GM19452 (cell line): ENCODE data around the gene CACNA1I.

Experiments
- ATAC-seq: cut with Tn5 transposase; IDR thresholded peaks from one replicate; pipeline ENCODE4 v1.9.1; 2021; ENCODE audit not compliant: unreplicated experiment

Gene CACNA1I

DNA sequence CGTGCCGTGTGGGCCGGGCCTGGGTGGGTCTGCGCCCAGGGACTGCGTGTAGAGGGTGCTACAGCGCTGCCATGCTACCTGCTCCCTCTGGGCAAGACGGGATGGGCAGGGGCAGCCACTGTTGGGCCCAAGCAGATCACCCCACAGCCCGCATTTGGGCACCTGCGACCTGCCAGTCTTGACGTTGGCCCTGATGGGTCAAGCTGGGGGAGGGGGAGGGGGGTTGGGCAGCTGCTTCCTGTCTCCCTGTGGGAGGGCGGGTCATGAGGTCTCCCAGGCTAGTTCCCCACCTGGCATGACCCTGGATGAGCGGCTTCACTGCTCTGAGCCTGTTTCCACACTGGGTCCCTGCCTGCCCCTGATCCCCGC, 35.2 kb upstream of the CACNA1I start:
- no peak for ATAC-seq

DNA sequence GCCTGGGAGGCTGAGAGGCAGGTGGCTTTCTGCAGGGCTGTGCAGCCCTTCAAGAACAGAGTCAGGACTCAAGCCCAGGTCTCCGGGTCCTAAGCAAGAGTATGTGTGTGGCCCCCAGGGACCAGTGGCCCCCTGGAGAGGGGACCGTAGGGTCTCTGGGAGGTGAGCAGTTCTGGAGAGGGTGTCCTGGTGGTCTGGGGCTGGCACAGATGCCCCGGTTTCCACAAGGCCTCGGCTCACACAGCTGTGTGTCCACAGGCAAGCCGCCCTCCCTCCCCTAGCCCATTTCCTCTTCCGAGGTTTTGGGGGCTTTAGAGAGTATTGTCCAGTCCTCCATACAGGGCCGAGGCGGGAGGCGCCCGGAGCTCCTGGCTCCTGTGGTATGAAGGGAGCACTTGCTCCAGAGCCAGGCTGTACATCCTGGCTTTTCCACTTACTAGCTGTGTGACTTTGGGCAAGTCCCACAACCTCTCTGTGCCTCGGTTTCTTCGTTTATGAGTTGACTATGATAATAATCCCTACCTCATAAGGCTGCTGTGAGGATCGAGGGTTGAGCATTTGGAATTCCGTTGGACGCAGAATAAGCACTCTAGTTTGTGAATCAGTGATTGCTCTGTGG, 34.6 kb upstream of the CACNA1I start:
- no peak for ATAC-seq

GRCh38 chr22:39536711-39537110, 33.8 kb upstream of the CACNA1I start:
- no peak for ATAC-seq

DNA sequence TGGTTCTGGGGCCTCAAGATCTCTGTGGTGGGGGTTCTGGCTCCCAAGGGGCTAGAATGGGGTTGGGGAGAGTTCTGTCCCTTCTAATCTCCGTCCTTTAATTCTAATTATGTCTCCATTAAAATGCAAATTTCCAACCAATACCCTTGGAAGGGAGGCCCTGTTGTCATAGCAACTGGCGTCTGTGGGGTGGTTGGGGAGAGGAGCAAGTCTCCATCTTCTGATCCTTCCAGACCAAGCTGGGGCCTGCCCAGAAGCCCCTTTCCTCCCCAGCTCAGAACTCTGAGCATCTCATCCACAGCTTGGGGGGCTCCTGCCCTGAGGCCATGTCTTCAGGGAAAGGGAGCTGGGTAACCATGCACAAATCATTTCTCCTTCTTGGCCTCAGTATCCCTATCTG, 32.6 kb upstream of the CACNA1I start:
- no peak for ATAC-seq

DNA sequence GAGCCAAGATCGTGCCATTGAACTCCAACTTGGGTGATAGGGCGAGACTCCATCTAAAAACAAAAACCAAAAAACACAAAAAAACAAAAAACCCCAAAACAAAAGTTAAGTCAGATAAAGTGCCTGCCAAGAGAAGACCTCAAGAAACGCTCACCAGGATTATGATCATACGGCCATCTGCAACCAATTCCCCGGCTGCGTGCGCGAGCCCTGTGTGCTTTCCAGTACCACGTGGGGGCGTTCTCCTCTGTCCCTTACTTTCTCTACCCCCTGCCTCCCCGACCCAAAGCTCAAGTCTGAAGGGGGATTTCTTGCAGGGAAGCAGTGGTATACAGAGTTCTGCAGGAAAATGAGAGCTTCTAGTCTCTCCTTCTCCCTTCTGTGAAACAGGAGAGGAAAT, 27.5 kb upstream of the CACNA1I start:
- no peak for ATAC-seq

DNA sequence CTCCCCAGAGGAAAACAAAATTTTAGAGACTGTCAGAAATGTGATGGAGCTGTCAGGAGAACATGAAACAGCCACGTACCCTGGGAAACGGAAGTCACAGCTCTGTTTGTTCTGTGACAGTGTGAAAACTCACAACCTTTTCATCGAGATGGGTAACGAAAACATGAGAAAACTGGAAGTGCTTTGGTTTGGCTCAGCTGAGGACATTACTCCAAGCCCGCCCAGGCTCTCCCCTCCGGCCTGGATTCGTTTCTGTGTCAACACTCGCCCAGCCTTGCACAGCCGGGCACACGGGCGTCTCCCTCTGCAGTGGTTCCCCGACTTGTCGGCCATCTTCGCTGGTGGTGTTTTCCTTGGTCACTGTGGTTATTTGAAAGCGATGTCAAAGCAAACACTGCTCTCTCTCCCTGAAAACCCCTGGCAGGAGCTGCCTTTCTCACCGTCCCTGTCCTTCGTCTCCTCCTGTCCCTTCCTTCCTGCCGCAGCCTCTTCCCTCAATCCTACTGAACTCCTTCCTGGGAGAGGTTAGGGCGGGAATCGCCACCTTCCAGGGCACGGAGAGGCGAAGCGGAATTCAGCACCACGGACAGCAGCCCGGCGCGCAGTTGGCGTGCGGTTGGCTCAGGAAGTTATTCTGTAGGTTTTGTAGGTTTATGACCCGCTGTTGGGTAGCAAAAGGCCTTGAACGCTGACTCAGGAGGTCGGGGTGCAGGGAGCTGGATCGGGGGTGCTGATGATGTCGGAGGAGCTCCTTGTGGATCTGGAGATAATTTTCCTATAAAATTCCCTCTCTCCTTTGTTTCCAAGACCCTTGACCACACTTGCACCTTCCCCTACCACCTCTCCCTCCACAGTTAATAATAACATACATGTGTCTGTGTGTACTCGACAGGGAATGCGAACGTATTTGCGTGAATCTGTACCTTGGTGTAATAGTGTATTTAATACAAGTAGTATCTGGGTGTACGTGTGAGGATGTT, 24.9 kb upstream of the CACNA1I start:
- ATAC-seq, result no peak

DNA sequence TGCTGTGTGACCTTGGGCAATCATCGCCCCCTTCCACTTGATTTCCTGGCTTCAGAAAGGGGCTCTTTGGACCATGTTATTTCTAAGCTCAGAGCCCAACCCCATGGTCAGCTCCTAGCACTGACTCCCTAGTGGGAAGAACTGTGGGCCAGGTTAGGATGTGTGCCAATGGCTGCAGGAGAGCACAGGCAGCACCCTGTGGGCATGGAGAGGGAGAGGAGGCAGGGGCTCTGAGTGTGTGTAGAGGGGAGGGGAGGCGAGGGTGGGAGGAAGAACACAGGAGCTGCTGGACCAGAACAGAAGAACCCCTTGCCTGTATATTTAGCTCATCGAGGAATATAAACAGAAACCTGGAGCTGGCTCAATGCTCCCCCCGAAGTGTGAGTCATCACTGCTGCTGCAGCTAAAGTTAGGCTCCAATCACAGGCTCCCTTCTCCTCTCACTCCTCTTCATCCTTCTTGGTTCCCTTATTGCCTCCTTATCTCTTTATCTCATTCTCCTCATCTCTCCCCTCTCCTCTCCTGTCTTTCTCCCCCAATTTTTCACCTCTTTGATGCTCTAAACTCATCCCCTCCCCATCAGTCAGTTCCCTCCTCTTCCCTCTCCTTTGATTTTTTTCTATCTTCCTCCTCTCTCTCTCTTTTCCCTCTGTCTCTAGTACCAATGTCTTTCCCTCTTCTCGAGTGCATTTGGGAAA, 23.5 kb upstream of the CACNA1I start:
- ATAC-seq, result no peak

DNA sequence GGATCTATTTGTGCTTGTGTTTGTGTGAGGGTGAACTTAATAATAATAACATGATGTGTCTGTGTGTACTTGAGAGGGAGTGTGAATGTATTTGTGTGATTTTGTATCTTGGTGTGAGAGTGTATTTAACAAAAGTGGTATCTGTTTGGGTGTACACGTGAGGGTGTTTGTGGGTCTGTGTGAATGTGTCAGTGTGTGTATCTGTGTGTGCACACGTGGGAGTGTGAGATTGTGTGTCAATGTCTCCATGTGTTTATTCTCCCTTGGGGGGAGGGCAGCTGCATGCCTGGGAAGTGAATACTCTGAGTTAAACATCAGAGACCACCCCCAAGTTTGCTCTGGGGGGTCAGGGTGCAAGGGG, 23.0 kb upstream of the CACNA1I start:
- ATAC-seq, result no peak

GRCh38 chr22:39553429-39553828, 17.1 kb upstream of the CACNA1I start:
- ATAC-seq, result no peak

GRCh38 chr22:39554151-39554550, 16.4 kb upstream of the CACNA1I start:
- ATAC-seq, result no peak

DNA sequence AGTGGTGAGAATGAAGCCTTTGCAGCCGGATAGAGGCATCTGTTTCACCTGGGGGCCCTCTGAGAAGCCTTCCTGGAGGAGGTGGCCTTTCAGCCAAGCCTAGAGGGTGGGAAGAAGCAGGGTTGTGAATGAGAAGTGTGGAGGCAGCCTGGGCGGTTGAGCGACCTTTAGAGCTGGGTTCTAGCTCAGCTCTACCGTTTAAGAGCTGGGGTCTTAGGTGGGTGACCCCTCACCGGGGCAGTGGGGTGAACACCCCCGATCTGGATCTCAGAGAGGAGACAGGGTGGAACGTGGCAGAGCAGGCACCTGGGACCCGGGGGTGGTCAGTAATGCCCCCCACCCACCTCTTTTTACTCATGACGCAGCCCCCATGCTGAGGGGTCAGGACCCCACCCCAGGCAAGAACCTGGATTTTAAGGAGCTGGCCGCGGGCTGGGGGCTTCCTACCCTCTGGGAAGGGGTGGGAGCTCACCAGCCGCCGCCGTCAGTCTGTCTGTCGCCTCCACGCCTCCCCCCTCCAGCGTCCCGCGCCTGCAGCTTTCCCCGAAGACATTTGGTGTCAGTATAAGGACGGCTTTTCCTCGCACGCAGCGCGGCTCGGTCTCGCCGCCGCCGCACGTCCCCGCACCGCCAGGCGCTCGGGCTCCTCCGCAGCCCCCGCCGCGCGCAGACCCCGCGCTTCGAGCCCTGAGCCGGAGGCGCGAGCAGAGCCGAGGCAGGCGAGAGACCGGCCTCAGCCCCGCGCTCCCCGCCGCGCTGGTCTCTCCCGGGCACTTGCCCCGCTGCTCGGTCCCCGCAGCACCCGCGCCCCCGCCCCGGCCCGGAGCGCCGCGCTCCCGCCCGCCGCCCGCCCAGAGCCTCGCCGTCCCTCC, 13.3 kb upstream of the CACNA1I start:
- ATAC-seq, result no peak

DNA sequence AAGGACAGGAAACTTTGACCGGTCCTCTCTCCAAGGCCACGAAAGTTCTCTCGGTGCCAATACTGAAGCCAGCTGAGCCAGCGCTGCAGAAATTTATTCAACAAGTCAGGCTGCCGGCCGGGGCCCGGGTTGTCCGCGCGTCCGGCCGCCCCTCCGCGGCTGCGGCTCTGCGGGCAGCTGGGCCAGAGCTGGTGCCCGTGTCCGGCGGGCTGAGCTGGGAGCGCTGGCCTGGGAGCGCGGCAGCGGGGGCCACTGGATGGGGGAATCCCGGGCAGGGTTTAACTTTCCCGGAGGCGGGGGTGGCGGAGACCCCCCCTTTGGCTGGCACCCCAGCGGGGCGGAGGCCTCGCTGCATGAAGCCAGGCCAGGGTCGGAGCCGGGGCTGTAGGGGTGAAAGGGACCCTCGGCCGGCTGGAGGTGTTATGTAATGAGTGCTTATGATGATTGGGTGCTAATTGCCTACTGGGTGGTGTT, 12.3 kb upstream of the CACNA1I start:
- ATAC-seq, result no peak

- no peak for ATAC-seq
Measured at GRCh38 chr22:39558950-39559349, 11.6 kb upstream of the CACNA1I start.

GRCh38 chr22:39559456-39560105, 11.0 kb upstream of the CACNA1I start:
- no peak for ATAC-seq

GRCh38 chr22:39560127-39560526, 10.4 kb upstream of the CACNA1I start:
- no peak for ATAC-seq

DNA sequence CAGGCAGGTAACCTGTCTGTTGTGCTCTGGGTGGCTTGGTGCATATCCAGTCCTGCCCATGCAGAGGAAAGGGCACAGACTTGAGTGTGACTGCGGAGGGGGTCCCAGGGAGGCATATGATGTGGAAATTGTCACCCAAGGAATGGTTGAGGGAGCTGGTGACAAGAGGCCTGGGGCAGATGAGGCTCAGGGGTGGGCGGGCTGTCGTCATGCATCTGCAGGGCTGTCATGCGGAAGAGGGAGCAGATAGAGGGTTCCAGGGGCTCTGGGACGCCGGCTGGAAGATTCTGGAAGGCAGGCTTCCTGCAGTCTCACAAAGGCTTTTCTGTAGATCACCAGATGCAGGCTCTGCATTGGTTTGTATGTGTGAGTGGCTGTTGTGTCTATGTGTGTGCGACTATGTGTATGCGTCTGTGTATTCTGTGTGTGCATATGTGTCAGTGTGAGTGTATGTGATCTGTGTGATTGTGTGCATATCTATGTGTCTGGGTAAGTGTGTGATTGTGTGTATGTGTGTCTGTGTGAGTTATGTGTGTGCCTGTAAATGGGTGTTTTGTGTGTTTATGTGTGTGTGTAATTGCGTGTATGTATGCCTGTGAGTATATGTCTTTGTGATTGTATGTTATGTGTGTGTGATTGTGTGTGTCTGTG, 7.6 kb upstream of the CACNA1I start:
- ATAC-seq, result no peak

- ATAC-seq, result no peak
Measured at GRCh38 chr22:39563571-39564428, 6.8 kb upstream of the CACNA1I start.

DNA sequence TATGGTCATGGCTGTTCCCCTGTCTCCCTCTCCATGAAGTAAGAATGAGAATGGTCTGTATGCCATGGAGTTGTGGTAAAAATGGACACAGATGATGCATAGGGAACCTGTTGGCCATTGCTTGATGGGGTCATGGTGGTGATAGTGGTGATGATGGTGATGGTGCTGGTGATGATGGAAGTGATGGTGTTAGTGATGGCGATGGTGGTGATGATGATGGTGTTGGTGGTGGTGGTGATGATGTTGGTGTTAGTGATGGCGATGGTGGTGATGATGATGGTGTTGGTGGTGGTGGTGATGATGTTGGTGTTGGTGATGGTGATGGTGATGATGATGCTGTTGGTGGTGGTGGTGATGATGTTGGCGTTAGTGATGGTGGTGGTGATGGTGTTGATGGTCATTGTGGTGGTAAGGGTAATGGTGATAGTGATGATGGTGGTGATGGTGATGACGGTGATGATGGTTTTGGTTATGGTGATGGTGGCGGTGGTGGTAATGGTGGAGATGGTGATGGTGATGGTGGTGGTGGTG, 5.1 kb upstream of the CACNA1I start:
- no peak for ATAC-seq
